Suppressor macrophage treated with lipopolysaccharide for 4 hours (primary cell): ENCODE results near the gene ANKMY2.
A peak's percentile ranks its signal among the peaks of the same experiment; 100 is the strongest.
"Not testable (repeated sequence)": the region's sequence is repeated elsewhere in the genome, so short reads cannot be mapped to it uniquely, and the experiment has no call there.

ENCODE experiments used
- DNase-seq: peaks from one replicate; pipeline ENCODE4 v3.0.0-alpha.2; 2020

Gene ANKMY2

GRCh38 chr7:16616542-16616941 lies 29.0 kb downstream of the ANKMY2 start:
- DNase-seq, result no peak

GRCh38 chr7:16616122-16616521 lies 29.4 kb downstream of the ANKMY2 start:
- no peak for DNase-seq

DNA sequence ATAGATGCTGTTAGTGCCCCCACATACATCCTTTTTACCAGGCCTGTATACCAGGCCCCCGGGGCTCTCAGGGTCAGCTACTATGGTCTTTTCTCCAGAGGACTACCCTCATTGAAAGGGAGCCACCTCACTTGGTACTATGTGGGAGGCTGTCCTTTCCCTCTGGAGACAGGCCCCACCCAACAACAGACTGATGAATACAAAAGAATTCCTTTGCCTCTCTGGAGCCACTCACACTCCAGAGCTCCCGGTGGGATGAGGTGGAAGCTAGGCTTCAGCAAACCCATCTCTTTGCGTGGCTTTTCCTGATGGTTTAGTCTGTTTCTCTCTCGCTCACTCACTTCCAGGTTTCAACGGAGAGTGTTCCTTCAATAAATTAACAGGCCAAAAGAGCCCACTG lies 30.3 kb downstream of the ANKMY2 start:
- DNase-seq, result no peak

DNA sequence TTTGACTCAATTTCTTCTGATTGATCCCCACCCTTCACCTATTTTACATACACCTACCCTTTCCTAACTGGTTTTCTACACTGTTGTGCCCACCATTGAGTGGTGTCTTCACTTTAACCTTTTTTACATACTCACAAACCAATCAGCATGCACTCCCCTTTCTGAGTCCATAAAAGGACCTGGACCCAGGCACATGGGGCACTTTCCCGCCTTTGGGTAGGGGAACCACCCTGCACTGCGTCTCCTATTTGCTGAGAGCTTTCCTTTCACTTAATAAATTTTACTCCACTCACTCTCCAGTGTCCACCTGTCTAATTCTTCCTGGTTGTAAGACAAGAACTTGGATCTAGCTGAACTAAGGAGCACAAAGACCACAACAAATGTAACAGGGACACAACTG lies 33.8 kb downstream of the ANKMY2 start:
- no peak for DNase-seq

DNA sequence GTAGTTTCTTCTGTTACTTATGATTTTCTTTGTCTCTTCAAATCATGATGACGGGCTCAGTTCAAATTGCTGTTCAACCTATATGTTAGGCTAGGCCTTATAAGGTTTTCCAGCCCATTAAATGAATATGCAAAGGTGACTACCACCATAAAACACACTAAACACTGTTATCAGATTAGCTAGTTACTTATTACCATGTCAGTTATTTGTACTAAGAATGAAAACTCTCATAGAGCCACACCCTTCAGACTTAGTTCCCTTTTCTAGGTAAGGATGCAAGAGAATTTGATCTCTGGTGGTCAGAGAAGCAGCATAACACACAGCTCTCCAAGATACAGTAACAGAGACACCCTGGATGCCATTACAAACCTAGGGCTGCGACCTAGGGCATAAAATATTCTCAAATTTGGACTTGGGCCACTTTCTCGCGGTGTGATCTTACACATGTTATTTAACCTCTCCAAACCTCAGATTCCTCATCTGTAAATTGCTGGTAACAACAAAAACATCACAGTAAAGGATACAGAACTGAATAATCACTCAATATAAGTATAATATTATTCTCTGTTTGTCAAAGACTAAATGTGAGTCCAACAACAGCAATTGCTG lies 35.6 kb downstream of the ANKMY2 start:
- no peak for DNase-seq

DNA sequence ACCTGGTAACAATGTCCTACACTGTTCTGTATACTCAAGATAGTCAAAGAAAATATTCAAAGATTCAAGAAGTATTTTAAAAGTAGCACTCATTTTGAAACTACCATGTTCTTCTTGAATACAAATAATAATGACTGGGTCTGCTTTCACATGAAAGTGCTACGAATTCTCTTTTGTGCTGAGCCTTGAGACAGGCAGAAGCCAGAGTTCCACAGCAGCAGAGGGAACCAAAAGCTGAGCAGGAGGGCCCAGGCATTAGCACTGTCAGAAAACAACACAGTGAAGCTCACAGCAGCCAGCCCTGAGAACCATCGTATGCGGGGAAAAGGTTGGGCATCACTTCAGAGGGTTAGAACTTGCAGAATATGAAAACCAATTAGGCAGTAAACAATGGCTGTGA lies 38.9 kb downstream of the ANKMY2 start:
- DNase-seq, result no peak

- no peak for DNase-seq
Measured at GRCh38 chr7:16604054-16604453, 41.5 kb downstream of the ANKMY2 start.

DNA sequence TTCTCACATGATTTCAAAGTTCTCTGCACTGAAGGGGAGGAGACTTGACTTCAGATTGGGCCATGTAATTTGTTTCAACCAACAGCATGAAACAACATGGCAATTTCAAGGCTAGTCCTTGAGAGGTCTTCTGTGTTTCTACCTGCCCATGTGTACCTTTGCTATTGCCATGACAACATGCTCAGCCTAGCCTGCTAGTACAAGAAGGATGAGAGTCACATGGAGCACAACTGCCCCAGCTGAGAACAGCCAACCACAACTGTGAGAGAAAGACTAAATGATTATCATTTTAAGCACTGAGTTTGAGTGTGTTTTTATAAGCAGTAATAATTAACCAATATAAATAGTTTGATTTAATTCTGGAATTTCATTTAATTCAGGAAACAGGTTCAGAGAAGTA lies 41.9 kb downstream of the ANKMY2 start:
- no peak for DNase-seq

GRCh38 chr7:16599860-16600259 lies 45.7 kb downstream of the ANKMY2 start:
- DNase-seq, result no peak

- no peak for DNase-seq
Measured at GRCh38 chr7:16598015-16598414, 47.5 kb downstream of the ANKMY2 start.

DNA sequence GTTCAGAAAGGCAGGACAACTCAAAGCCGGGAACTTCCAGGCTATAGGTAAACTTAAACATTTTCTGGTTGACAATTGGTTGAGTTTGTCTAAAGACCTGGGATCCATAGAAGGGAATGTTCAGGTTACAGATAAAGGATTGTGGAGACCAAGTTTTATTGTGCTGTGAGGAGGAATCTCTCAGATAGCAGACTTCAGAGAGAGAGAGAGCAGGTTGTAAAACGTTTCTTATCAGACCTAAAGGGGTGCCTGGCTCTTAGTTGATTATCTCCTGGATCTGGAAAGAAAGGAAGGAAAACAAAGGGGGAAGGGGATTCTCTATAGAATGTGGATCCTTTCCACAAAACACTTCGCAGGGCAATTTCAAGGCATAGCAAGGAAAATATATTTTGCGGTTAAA lies 50.0 kb downstream of the ANKMY2 start:
- not testable (repeated sequence) for DNase-seq

- no peak for DNase-seq
Measured at GRCh38 chr7:16594676-16595075, 50.9 kb downstream of the ANKMY2 start.

DNA sequence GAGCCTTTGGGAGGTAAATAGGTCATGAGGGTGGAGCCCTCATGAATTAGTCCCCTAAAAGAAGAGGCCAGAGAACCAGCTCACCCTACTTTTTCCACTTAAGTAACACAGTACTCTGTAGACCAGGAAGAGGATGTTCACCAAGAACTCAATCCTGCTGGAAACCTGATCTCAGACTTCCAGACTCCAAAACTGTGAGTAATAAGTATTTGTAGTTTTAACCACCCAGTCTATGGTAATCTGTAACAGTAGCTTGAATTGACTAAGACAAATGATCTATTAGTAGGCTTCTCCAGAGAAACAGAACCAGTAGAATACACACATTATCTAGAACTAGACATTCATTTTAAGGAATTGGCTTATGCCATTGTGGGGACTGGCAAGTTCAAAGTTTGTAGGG lies 51.5 kb downstream of the ANKMY2 start:
- no peak for DNase-seq

DNA sequence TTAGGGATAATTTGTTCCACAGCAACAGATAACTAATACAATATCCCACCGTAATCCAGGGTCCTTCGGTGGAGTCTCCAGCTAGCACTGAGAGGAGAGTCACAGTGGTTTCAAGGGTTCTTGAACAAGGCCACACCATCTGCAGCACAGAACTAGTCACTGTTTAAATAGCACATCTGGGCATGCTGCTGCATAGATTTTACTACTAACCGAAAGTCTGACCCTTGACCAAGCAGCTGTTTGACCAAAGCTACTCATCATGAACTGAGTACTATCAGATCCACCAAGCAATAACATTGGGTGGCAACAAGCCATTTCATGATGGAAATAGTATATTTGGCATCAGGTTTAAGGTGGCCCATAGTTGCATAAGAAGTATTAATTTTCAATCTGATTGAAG lies 53.2 kb downstream of the ANKMY2 start:
- DNase-seq, result no peak

DNA sequence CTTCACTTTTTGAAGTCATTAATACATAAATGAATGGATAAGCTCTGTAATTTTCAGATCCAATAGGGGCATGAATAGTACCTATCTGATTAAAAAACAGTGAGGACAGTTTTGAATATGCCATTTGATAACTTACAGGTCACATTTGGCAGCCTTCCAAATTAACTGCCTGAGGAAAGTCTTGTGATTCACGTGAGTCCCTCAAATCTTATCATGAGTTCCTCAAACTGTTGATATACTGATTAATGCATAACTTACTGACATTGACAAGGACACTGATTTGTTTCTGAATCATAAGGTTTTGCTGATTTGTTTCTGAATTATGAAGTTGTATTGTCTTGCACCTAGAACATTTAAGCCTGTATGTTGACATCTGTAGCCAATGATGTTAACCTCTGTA lies 55.1 kb downstream of the ANKMY2 start:
- DNase-seq, result no peak

- no peak for DNase-seq
Measured at GRCh38 chr7:16589881-16590280, 55.7 kb downstream of the ANKMY2 start.

DNA sequence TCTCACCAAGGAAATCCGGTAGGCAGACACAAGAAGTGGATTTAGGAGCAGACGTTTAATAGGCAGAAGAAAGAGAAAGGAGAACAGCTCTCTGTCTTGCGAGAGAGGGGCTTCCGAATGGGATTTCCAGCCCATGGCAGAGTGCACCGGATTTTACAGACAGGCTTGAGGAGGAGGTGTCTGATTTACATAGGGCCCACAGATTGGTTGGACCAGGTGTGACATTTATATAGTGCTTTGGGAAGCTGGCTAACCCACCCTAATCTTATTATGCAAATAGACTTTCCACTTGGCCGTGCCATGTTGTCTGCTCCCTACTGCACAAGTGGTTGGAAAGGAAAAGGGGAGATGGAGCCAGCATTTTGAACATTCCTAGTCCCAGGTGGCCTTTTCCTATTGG lies 57.8 kb downstream of the ANKMY2 start:
- DNase-seq, result no peak

DNA sequence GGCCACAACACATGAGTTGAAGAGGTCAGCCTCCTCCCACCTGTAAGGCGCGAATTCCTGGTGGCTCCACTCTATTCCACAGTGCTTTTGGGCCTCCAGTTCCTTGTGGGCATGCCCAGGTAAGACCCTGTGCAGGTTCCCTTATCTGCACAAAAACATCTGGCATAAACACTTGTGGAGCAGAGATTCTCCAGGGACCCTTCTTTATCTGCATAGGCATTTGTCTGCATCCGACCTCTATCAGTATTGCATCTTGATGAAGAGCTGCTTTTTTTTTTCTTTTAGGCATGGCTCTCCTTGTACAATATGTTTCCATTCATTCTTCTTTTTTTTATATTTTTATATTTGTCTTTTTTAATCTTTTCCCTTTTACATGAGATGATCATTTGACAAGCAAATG lies 58.4 kb downstream of the ANKMY2 start:
- DNase-seq, result no peak

- DNase-seq, result no peak
Measured at GRCh38 chr7:16586081-16586874, 59.3 kb downstream of the ANKMY2 start.

GRCh38 chr7:16585540-16585939 lies 60.0 kb downstream of the ANKMY2 start:
- DNase-seq, result no peak

GRCh38 chr7:16583834-16584233 lies 61.7 kb downstream of the ANKMY2 start:
- no peak for DNase-seq

GRCh38 chr7:16581286-16581685 lies 64.3 kb downstream of the ANKMY2 start:
- no peak for DNase-seq

DNA sequence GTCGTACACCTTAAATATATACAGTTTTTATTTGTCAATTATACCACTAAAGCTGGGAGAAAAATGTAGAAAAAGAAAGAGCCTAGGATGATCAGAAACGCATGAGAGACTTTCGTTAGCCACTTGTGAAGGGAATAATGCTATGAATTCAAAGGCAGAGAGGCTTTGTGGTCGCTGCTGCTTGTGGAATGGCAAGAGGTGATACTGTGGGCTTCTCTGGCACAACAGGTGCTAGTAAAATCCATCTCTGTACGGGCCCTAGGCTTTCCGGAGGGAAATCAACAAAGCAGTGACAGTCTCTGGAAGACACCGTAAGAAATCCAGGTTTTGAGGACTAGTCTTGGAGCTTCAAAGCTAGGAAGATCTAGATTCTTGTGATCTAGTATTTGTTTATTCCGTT lies 66.3 kb downstream of the ANKMY2 start:
- no peak for DNase-seq

GRCh38 chr7:16571941-16572340 lies 73.6 kb downstream of the ANKMY2 start:
- DNase-seq, result no peak

DNA sequence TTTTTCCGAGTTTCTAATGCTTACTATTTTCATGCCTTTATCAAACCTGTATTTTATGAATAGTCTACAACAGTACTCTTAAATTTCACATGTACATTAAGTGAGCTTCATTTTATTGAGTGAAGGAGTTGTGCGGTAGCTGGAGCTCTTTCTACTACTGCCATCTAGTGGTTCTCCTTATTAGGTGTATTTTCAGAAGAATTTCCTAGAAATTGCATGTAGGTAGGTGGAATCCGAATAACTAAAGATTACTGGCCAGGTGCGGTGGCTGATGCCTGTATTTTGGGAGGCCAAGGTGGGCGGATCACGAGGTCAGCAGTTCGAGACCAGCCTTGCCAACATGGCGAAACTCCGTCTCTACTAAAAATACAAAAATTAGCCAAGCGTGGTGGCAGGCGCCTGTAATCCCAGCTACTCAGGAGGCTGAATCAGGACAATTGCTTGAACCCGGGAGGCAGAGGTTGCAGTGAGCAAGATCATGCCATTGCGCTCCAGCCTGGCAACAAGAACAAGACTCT lies 80.6 kb downstream of the ANKMY2 start:
- DNase-seq, result peak; percentile 55
